GM19193 (cell line): Measurements from ENCODE around the gene G6PD.

Experiments
- POLR2A ChIP-seq: IDR thresholded peaks from 4 replicates; pipeline ENCODE4 v1.6.1; 2011; ENCODE audit not compliant: insufficient read depth, insufficient read length; ENCODE audit errors: extremely low read depth

G6PD gene

DNA sequence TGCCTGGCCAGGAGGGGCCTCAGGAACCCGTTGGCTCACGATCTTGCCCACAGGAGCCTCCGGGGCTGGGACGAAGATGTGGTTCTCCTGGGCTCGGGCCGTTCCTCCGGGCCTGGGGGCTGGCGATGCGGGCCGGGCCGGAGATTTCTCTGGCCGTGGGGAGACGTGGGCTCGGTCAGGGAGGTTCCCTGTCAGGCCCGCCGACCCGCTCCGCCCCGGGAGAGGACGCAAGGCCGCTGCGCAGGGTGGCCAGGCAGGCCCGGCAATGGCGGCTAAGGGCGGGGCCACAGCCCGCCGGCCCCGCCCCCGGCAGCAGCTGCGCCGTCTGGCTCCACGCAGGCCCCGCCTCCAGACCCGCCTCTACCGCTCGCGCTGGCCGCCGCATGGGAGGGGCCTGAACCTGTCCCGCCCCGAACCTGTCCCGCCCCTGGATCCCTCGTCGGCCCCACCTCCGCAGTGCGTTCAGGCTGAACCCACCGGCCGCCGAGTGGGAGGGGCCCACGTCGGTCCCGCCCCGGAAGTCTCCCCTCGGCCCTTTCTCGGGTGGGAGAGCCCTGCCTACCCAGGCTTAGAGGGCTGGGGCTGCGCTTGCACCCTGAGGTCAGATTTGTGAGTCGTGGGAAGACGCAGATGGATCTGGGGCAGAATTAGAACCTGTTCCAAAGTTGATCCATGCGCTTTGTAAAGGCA, 30.5 kb downstream of the G6PD start, which contains the start of gene FAM3A:
Gene FAM3A (minus strand): TSS at position 267 of the 690 bp plus-strand sequence. CDS start 460 bp downstream, outside the sequence.
- TF ChIP-seq POLR2A, result peak; percentile 77

DNA sequence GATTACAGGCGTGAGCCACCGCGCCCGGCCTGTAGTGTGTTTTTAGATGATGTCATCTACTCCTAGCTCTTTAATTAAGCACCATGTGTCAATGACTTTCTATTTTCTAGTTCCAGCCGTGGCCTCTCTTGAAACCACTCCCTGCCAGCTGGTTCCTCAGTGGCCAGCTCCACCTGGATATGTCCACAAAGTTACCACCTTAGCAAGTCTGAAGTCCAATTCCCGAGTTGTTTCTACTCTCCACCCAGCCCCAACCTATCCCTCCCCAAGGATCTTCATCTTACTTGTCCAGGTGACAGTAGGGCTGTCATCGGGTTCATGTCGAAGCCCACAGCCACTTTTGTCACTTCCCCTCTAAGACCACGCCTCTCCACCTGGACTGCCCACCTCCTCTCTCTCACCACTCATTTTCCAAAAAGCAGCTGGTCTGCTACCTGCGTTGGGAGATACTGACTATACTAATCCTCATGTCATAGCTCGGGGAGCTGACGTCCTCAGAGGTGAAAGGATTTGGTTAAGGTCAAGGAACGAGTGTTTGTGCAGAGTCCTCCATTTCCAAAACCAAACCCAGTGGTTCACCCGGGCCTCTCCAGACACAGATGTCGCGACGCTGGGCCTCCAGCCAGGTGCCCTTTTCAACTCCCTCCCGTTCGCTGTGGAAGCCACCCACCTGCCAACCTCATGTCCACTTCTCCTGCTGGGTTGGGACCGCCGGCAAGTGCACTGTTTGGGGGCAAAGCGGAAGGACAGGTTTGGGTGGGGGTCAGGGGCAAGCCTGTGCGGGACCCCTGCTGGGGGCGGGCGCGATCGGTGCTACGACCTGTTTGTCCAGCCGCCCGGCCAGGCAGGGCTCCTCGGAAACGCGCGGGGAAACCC, 31.3 kb downstream of the G6PD start:
- peak; percentile 26 for TF ChIP-seq POLR2A

DNA sequence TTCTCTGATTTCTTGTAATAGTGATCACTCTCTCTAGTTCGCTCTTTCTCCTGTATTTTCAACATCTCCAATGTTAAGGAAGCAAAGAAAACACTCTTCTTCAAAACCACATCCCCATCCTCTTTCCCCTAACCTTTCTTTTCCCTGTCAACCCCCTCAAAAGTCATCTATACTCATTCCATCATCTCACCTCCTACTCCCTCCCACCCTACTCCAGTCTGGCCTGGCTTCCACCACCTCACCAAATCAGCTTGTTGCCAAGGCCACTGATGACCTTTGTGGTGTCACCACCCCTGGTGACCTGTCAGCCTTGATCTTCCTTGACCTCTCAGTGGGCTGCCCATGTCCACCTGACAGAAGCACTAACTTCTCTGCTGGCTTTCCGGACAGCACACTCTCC, 32.9 kb downstream of the G6PD start:
- no peak for TF ChIP-seq POLR2A

GRCh38 chrX:154512879-154513553, 33.6 kb downstream of the G6PD start:
- TF ChIP-seq POLR2A, result no peak

GRCh38 chrX:154511761-154512160, 34.9 kb downstream of the G6PD start:
- TF ChIP-seq POLR2A, result no peak

DNA sequence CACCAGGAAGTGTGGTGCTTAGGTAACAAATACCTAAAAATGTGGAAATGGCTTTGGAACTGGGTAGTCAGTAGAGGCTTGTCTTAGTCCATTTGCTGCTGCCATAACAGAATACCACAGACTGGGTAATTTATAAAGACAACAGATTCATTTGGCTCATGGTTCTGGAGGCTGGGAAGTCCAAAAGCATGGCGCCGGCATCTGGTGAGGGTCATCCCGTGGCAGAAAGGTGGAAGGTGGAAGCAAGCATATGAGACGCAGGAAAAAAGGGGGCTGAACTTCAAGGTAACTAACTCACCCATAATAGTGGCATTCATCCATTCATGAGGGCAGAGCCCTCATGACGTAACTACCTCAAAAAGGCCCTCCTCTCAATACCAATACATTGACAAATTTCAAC, 37.2 kb downstream of the G6PD start:
- no peak for TF ChIP-seq POLR2A

DNA sequence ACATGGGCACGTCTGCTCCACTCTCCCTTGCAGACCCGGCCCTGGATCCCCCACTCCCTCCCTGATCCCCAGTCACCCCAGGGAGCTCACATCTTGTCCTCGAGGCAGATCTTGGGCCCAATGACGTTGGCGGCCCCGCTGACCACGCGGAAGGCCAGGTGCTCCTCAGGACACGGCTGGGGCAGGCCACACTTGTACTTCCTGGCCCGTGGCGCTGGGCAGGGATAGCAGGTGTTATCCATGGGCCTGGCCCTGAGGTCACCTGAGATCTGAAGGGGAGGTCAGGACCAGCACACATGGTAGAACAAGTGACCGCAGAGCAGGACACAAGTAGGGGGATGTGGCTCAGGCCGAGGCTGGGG, 38.3 kb downstream of the G6PD start:
- no peak for TF ChIP-seq POLR2A

DNA sequence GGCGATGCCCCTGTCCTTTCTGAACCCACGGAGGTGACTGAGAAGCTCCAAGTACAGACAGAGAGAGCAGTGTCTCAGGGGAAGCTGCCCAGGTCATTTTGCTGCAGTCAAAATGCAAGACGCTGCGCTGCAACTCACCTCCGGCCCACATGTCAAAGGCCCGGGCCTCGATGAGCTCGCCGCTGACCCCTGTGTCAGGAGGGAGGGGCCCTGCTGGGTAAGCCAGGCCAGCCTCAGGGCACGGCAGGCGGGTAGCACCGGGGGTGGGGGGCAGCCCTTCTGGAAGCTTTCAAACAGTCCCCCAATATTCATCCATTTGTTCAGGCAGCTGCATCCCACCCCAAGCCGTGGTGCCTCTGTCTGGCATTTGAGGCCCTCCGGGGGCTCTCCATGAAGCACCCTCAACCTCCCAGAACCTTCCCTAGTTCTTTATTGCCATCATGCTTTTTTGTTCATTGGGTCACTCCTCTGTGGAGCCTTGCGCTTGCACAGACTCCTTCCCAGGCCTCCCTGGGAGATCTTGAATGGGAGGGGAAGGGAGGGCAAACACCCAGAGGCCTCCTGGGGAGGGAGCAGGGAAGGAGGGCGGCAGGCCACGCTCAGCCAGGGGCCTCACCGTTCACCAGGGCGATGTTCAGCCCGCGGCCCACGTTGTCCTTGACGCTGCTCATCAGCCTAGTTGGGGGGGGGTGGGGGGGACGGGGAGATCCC, 38.8 kb downstream of the G6PD start:
- TF ChIP-seq POLR2A, result no peak

- no peak for TF ChIP-seq POLR2A
These were observed 39.9 kb downstream of the G6PD start for GRCh38 chrX:154506483-154507332.

DNA sequence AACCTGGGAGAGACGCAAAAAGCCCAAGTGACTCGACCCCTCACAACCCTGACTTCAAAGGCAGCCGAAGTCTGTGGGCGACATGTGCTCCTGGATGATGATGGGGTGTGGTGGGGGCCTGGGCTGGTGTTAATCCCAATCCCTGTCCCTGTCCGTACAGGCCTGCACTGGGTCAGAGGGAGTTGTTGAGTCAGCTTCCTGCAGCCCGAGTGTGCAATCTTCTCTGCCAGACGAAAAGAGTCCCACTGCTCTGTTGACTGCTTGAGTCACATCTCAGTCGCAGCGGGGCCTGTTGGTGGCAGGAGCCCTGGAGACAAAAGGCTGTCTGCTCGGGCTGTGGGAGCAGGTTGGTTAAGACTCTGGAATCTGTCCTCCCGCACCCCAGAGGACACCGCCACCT, 40.9 kb downstream of the G6PD start:
- no peak for TF ChIP-seq POLR2A

DNA sequence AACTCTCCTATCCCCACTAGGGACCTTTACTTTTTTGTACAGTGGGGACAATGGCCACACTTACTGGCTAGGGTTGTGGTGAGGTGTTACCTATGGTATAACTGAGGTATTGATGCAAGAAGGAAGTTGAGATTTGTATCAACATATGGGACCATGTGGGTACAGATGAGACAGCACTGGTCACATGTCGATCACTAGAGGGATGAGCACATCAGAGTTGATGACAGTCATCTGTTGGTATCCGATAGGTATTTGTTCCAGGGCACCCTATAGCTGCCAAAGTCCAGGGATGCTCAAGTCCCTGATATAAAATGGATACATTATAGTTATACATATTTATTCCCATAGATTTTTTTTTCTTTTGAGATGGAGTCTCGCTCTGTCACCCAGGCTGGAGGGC, 43.7 kb downstream of the G6PD start:
- no peak for TF ChIP-seq POLR2A

DNA sequence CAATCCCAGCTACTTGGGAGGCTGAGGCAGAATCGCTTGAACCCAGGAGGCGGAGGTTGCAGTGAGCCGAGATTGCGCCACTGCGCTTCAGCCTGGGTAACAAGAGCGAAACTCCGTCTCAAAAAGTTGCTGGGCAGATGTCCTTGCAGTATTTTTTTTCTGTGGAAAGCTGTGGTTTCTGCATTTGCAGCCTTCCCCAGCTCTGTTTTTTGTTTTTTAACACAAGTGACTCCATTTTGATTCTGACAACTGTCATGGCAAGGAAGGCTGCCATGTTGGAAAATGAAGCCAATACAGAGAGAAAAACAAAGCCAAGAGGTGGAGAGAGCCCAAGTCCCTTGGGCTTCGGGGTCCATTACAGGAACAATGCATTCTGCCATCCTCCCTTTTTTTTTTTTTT, 44.5 kb downstream of the G6PD start:
- TF ChIP-seq POLR2A, result no peak

DNA sequence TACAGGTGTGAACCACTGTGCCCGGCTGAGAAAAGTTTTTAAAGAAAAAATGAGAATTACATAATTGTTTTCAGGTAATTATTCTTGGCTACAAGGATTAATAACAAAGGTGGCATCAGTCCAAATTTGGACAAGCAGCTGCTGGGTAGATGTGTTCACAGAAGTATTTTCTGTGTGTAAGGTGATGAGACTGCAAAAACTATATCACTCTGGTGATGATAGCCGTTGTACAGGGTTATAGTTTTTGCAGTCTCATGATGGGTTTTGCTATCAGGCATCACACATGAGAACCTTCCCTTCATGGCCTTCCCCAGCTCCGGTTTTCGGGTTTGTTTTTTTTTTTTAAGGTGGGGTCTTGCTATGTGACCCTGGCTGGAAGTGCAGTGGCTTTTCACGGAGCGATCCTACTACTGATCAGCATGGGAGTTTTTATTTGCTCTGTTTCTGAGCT, 51.1 kb downstream of the G6PD start:
- TF ChIP-seq POLR2A, result no peak

DNA sequence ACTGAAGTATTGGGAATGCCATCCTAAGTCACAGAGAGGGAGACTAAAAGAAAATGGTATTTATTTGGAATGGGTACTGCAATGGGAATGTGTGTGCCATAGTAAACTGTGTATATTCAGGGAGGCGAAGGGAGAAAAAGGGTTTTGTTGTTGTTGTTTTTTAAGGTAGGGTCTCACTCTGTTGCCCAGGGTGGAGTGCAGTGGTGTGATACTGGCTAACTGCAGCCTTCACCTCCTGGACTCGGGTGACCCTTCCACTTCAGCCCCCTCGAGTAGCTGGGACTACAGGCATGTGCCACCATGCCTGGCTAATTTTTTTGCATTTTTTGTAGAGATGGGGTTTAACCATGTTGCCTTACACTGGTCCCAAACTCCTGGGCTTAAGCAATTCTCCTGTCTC, 51.9 kb downstream of the G6PD start:
- TF ChIP-seq POLR2A, result no peak
